Measurements from ENCODE around the gene TSHR.
"Not testable (repeated sequence)": the region's sequence is repeated elsewhere in the genome, so short reads cannot be mapped to it uniquely, and the experiment has no call there.

The TSHR gene

DNA sequence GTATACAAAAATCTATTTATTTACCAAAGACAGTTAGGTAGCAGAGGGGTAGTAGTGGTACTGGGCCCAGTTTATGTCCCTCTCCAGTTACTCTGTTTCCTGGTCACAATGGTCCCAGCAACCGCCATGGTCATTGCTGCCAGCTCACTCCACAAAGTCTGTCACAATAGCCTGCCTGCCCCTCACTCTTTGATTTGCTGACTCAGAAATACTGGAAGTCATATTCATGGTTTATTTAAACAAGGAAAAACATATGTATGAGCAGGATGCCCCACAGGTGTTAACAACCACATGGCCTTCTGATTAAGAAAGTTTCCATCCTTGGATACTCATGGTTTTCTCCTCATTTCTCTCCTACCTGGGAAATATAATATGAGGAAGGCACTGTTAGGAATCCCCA, 49.2 kb downstream of the TSHR start:
- DNase-seq = no peak

DNA sequence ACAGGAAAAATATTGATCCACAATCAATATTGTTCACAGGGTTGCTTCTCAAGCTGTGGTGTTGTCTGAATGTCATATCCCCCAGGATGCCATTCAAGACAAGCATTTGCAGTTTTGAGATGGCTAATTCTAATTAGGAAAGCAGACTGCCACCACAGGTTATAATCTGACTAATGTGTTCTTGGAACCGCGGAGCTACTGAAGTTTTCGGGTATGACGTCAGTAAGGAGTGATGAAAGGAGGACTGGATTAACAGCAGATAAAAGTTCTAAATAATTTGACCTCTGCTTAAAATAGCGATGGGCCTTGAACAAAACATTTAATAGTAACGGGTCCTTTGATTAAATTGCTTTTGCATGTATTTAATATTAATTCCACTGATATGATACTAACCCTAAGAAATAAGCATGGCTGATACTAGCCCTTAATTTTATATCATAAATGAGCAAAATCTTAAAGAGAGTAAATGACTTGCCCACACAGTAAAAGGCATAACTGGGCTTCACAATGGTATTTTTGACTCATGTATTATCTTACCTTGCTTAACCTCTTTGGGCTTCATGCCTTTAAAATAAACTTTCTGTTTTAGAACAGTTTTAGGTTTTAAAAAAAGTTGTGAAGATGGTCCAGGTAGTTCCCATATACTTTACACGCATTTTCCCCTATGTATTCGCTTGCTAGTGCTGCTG, 50.3 kb downstream of the TSHR start:
- DNase-seq = no peak

DNA sequence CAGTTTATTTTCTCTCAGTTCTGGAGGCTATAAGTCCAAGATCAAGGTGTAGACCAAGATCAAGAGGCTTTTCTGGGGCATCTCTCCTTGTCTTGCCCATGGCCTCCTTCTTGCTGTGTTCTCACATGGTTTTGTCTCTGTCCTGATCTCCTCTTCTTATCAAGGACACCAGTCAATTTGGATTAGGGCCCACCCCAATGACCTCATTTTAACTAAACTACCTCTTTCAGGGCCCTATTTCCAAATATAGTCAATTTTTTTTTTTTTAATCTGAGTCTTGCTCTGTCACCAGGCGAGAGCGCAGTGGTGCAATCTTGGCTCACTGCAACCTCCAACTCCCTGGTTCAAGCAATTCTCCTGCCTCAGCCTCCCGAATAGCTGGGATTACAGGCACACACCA, 50.8 kb downstream of the TSHR start:
- DNase-seq = no peak

- DNase-seq = no peak
Observed at GRCh38 chr14:81007131-81007530, 51.7 kb downstream of the TSHR start.

GRCh38 chr14:81009346-81009745, 53.9 kb downstream of the TSHR start:
- no peak for DNase-seq

DNA sequence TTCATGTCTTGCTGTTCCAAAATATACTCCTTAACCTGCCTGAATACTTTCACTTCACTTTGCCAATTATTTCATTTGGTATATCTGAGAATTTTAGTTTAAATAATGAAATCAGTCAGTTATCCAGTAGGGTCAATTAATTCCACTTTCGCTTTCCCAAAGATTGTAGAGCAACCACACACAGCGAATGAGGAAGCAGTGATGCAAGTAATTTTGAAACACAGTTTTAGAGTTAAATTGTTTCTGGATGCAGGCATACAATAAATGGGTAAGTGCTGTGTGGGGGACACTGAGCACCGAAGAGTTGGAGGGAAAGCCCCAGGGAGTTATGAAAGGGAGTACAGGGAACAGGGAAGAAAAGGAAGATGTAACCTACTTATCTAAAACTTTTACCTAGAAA, 62.8 kb downstream of the TSHR start:
- no peak for DNase-seq

DNA sequence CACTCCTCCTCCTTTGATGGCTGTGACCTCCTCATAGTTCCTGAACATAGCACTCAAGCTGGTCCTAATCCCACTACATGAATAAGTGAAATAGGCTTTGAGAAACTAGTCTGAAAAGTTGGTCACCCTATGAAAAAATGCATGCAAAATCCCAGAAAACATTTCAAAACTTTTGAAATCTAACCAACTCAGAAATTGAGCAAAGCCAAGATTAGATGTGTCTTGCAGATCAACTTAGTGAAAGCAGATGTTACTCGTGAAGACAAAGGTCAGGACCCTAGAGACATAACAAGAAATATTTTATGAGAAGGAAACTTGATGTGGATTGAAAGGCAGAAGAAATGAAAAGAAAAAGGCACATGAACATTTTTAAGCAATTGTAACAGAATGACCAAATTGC, 63.3 kb downstream of the TSHR start:
- DNase-seq = no peak

DNA sequence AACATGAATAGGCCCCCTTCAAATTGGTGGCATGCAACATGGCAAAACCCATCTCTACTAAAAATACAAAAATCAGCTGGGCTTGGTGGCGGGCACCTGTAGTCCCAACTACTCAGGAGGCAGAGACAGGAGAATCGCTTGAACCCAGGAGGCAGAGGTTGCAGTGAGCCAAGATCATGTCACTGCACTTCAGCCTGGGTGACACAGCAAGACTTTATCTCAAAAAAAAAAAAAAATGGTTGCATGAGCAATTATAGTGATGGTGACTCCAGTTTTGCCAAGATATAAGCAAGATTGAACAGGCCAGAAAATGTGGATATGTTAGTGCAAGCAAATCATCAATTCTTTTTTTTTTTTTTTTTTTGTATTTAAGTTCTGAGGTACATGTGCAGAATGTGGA, 63.7 kb downstream of the TSHR start:
- DNase-seq = not testable (repeated sequence)

GRCh38 chr14:81023095-81023710, 67.8 kb downstream of the TSHR start:
- DNase-seq = no peak

- DNase-seq = no peak
Observed at GRCh38 chr14:81028461-81028860, 73.0 kb downstream of the TSHR start.

- DNase-seq = no peak
Observed at GRCh38 chr14:81031488-81031887, 76.1 kb downstream of the TSHR start.

DNA sequence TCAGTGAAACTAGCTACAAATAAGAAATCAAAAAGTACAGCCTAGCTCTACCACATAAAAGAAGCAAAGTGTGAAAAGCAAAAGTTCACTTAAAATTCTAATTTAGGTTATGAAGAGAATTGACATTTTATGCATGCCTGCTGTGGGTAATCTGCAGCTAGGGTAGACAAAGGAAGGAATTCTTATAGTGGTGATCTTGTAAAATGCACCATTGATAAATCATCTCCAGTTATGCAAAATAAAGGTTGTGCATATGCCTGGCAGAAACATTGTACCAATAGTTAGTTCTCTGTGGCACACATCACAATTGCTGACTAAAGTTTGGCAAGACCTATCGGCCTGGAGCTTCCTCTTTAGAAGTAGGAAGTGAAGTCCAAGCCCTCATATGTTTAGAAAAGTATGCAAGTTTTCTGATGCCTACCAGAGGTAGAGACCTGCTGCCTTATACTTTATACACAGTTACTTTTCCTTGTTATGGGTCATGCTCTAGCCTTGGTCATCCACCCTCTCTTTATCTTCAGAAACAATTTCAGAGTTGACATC, 78.3 kb downstream of the TSHR start:
- no peak for DNase-seq

DNA sequence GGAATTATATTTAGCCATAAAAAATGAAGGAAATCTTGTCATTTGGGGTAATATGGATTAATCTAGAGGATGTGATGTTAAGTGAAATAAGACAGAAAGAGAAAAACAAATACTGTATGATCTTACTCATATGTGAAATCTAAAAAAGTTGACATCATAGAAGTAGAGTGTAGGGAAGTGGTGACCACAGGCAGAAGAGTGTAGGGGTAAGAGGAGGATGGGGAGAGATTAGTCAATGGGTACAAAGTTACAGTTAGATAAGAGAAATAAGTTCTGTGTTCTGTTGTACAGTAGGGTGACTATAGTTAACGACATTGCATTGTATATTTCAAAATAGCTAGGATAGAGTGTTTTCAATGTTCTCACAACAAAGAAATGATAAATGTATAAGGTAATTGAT, 87.0 kb downstream of the TSHR start:
- DNase-seq = no peak

- DNase-seq = no peak
Observed at GRCh38 chr14:81051547-81051946, 96.1 kb downstream of the TSHR start.

DNA sequence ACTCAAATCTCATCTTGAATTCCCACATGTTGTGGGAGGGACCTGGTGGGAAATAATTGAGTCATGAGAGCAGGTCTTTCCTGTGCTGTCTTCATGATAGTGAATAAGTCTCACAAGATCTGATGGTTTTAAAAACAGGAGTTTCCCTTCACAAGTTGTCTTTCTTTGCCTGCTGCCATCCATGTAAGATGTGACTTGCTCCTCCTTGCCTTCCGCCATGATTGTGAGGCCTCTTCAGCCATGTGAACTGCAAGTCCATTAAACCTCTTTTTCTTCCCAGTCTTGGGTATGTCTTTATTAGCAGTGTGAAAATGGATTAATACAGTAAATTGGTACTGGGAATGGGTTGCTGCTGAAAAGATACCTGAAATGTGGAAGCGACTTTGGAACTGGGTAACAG, 98.6 kb downstream of the TSHR start:
- DNase-seq = not testable (repeated sequence)

- DNase-seq = no peak
Observed at GRCh38 chr14:81055971-81056370, 100.5 kb downstream of the TSHR start.

GRCh38 chr14:81062380-81062779, 107.0 kb downstream of the TSHR start:
- no peak for DNase-seq

DNA sequence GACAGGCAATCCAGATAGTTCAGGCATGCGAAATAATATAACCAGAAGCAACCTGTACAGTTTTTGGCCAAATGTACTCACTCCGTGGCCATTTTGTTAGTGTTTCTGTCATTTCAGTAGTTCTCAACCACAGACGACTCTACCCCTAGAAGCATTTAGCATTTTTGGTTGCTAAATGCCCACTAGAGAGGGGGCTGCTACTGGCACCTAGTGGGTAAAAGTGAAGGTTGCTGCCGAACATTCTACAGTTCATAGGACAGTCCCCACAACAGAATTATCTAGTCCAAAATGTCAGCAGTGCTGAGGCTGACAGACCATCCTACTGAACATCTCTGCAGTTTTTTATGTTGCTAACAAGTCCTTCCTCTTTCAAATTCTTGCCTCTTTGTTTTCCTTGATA, 107.4 kb downstream of the TSHR start:
- DNase-seq = no peak

- DNase-seq = no peak
Observed at GRCh38 chr14:81066672-81067071, 111.3 kb downstream of the TSHR start.

- no peak for DNase-seq
Observed at GRCh38 chr14:81067156-81067555, 111.7 kb downstream of the TSHR start.

DNA sequence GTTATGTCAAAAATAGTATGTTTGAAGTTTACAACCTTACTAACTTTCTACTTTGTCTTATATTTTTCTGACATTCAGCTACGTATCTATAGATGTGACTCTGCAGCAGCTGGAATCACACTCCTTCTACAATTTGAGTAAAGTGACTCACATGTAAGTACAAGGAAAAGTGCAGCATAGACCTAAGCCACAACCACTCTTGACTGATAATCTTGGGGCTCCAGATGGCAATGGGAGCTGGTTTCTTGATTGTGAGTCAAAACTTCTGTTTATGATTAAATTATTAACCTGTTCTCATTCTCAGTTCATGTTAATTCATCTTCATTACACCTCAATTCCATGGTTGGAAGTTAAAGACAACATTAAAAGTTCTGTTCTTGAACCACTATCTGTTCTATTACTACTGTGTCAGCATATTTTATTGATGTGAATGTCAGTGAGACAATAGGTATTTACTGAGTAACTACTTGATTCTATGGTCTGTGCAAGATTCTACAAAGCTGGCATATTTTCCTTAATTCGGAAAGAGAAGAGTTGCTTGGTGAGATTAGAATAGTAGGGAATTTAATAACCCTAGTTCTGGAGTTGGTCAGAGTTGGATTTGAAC, 112.9 kb downstream of the TSHR start:
- DNase-seq = no peak

DNA sequence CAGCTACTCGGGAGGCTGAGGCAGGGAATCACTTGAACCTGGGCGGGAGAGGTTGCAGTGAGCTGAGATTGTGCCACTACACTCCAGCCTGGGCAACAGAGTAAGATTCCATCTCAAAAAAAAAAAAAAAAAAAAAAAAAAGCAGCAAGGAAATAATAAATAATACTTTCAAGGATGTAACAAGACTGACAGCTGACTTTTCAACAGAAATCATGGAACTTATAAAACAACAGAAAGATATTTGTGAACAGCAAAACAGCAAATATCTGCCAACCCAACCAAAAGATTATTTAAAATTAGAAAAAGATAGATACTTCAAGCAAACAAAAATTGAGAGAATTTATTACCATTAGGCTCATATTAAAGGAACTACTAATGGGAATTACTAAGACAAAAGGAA, 115.1 kb downstream of the TSHR start:
- DNase-seq = no peak

DNA sequence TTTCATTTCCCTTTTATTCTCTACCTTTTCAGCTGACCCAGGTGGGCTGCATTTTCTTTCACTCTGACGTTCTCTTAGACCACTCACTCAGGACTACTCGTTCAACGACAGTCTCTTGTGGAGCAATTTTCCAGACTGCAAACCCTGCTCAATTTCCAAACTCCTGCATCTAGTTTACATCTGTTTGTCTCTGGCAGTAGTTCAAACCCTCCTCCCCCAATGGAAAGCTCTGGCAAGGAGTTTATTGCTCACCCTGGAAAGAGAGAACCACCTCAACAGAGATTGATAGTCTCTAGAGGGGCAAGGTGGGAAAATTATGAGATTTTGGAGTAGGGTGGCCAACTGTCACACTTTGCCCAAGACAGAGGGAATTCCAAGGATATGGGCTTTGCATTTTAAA, 130.2 kb downstream of the TSHR start:
- DNase-seq = no peak

GRCh38 chr14:81087230-81087629, 131.8 kb downstream of the TSHR start:
- DNase-seq = no peak

Data from femur (tissue), 1 donor.